Measurements from ENCODE around the gene XRCC3.

Gene XRCC3

GRCh38 chr14:103715052-103716000 lies at the start of gene XRCC3, which contains the start of gene ZFYVE21 (continued):
- TF ChIP-seq ZNF280D (tag by site-specific recombination; IDR thresholded peaks at IDR 0.05), result no peak
- no peak for TF ChIP-seq HOXA7 (CRISPR knock-in tag; IDR thresholded peaks at IDR 0.05; ENCODE audit: borderline replicate concordance)
- TF ChIP-seq ZNF514 (tag by site-specific recombination; IDR thresholded peaks at IDR 0.05), result no peak
- no peak for TF ChIP-seq ZNF248 (tag by site-specific recombination; IDR thresholded peaks at IDR 0.05)
- TF ChIP-seq ZEB2 (tag by site-specific recombination; IDR thresholded peaks at IDR 0.05), result no peak
- TF ChIP-seq, protein P1, sequence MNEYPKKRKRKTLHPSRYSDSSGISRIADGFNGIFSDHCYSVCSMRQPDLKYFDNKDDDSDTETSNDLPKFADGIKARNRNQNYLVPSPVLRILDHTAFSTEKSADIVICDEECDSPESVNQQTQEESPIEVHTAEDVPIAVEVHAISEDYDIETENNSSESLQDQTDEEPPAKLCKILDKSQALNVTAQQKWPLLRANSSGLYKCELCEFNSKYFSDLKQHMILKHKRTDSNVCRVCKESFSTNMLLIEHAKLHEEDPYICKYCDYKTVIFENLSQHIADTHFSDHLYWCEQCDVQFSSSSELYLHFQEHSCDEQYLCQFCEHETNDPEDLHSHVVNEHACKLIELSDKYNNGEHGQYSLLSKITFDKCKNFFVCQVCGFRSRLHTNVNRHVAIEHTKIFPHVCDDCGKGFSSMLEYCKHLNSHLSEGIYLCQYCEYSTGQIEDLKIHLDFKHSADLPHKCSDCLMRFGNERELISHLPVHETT (tag by site-specific recombination; IDR thresholded peaks at IDR 0.05), result no peak
- TF ChIP-seq ZNF610 (tag by site-specific recombination; IDR thresholded peaks at IDR 0.05; ENCODE audit: borderline replicate concordance), result no peak
- 0 out of 2 replicates have a peak, but pooled peaks have one; percentile 72 for TF ChIP-seq ZNF184 (tag by site-specific recombination; IDR thresholded peaks at IDR 0.05)
- TF ChIP-seq, protein P2, sequence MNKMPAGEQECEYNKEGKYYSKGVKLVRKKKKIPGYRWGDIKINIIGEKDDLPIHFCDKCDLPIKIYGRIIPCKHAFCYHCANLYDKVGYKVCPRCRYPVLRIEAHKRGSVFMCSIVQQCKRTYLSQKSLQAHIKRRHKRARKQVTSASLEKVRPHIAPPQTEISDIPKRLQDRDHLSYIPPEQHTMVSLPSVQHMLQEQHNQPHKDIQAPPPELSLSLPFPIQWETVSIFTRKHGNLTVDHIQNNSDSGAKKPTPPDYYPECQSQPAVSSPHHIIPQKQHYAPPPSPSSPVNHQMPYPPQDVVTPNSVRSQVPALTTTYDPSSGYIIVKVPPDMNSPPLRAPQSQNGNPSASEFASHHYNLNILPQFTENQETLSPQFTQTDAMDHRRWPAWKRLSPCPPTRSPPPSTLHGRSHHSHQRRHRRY (tag by site-specific recombination; IDR thresholded peaks at IDR 0.05), result no peak
- TF ChIP-seq ZNF23 (tag by site-specific recombination; IDR thresholded peaks at IDR 0.05; ENCODE audit: borderline replicate concordance), result no peak
- no peak for TF ChIP-seq ZNF121 (tag by site-specific recombination; IDR thresholded peaks at IDR 0.05)
- TF ChIP-seq ZSCAN18 (tag by site-specific recombination; IDR thresholded peaks at IDR 0.05), result no peak
- TF ChIP-seq ZNF239 (tag by site-specific recombination; IDR thresholded peaks at IDR 0.05), result no peak
- no peak for TF ChIP-seq ZNF266 (tag by site-specific recombination; IDR thresholded peaks at IDR 0.05; ENCODE audit: low read depth)
- no peak for TF ChIP-seq ZNF426 (tag by site-specific recombination; IDR thresholded peaks at IDR 0.05)
- no peak for TF ChIP-seq ZNF548 (tag by site-specific recombination; IDR thresholded peaks at IDR 0.05)
- TF ChIP-seq BCL11B (tag by site-specific recombination; IDR thresholded peaks at IDR 0.05; ENCODE audit: low read depth), result no peak
- no peak for TF ChIP-seq ZSCAN16 (tag by site-specific recombination; IDR thresholded peaks at IDR 0.05)
- no peak for TF ChIP-seq ZNF214 (tag by site-specific recombination; IDR thresholded peaks at IDR 0.05; ENCODE audit: borderline replicate concordance)
- TF ChIP-seq ZNF37A (tag by site-specific recombination; IDR thresholded peaks at IDR 0.05), result no peak
- TF ChIP-seq, protein P3, sequence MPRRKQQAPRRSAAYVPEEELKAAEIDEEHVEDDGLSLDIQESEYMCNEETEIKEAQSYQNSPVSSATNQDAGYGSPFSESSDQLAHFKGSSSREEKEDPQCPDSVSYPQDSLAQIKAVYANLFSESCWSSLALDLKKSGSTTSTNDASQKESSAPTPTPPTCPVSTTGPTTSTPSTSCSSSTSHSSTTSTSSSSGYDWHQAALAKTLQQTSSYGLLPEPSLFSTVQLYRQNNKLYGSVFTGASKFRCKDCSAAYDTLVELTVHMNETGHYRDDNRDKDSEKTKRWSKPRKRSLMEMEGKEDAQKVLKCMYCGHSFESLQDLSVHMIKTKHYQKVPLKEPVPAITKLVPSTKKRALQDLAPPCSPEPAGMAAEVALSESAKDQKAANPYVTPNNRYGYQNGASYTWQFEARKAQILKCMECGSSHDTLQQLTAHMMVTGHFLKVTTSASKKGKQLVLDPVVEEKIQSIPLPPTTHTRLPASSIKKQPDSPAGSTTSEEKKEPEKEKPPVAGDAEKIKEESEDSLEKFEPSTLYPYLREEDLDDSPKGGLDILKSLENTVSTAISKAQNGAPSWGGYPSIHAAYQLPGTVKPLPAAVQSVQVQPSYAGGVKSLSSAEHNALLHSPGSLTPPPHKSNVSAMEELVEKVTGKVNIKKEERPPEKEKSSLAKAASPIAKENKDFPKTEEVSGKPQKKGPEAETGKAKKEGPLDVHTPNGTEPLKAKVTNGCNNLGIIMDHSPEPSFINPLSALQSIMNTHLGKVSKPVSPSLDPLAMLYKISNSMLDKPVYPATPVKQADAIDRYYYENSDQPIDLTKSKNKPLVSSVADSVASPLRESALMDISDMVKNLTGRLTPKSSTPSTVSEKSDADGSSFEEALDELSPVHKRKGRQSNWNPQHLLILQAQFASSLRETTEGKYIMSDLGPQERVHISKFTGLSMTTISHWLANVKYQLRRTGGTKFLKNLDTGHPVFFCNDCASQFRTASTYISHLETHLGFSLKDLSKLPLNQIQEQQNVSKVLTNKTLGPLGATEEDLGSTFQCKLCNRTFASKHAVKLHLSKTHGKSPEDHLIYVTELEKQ (tag by site-specific recombination; IDR thresholded peaks at IDR 0.05; ENCODE audit: borderline replicate concordance), result no peak
- TF ChIP-seq ZNF335 (tag by site-specific recombination; conservative IDR thresholded peaks at IDR 0.05), result no peak
- TF ChIP-seq ZNF19 (tag by site-specific recombination; IDR thresholded peaks at IDR 0.05; ENCODE audit: low read depth), result no peak
- peak; percentile 87 for TF ChIP-seq KLF1 (tag by site-specific recombination; IDR thresholded peaks at IDR 0.05)
- TF ChIP-seq SCRT1 (tag by site-specific recombination; IDR thresholded peaks at IDR 0.05; ENCODE audit: borderline replicate concordance), result no peak
- TF ChIP-seq SCRT2 (tag by site-specific recombination; IDR thresholded peaks at IDR 0.05), result no peak
- TF ChIP-seq ZNF549 (tag by site-specific recombination; IDR thresholded peaks at IDR 0.05), result no peak
- TF ChIP-seq IKZF3 (tag by site-specific recombination; IDR thresholded peaks at IDR 0.05), result peak; percentile 53; the same call in 1 of the 2 replicates
- TF ChIP-seq ZNF433 (tag by site-specific recombination; IDR thresholded peaks at IDR 0.05; ENCODE audit: low read depth), result no peak

All from HEK293 (cell line).